ENCODE data around the gene SLC10A7. TPM values are rescaled to one million over a fixed set of nuclear protein-coding genes. Genes with fewer than 3 reads are reported as not detected.
A peak's percentile ranks its signal among the peaks of the same experiment; 100 is the strongest.

SLC10A7 gene
- total RNA-seq, 8 experiments from 2014 or later, result 4.8 to 11.6 (median 9.3) TPM

- 50 to 97% (median 87%) methylated on average over 1 to 7 of the region's 7 CpGs; no CpG with 5 or more reads in 1 of the 10 experiments for WGBS, 10 experiments
- peak in 1 of 8 experiments; percentile 73 for ATAC-seq (replicated peaks in 6 of 8)
- Histone ChIP-seq H3K4me3 (no peak overlapping the region), H3K27ac (no peak overlapping the region), H3K4me1 (replicated peaks in 1 of 2) (peaks cover under 1 to 6% of the 10 kb centered on the region in 2 donors)
- in situ Hi-C loops (cut with MboI; ENCODE audit: low pct_unique_long_range_greater_than_20kb in 2 of 9, low sequenced_read_pairs in 9 of 9, unreplicated experiment in 9 of 9), result no loop called here
These were observed 6.9 kb downstream of the SLC10A7 start for GRCh38 chr4:146514651-146515357.

- WGBS, 10 experiments, result 80 to 100% (median 92%) methylated on average over 1 of the region's 1 CpG; no CpG with 5 or more reads in 1 of the 10 experiments
These were observed 8.2 kb downstream of the SLC10A7 start for GRCh38 chr4:146513548-146513947.

GRCh38 chr4:146511381-146511780 lies 10.4 kb downstream of the SLC10A7 start:
- WGBS, 10 experiments, result 60 to 100% (median 89%) methylated on average over 1 to 3 of the region's 3 CpGs
- Histone ChIP-seq H3K4me1 (replicated peaks in 1 of 2) (no peaks in the 10 kb centered on the region), H3K27ac (no peak overlapping the region), H3K4me3 (no peak overlapping the region)
- in situ Hi-C loops (cut with MboI; ENCODE audit: low pct_unique_long_range_greater_than_20kb in 2 of 9, low sequenced_read_pairs in 9 of 9, unreplicated experiment in 9 of 9), result no loop called here
- no peak for ATAC-seq (replicated peaks in 6 of 8)

More at GRCh38 chr4:146513548-146513947, 8.2 kb downstream of the SLC10A7 start:
- ATAC-seq (replicated peaks in 6 of 8), result no peak
- H3K27ac ChIP-seq, result no peak overlapping the region
- no peak overlapping the region for H3K4me3 ChIP-seq
- in situ Hi-C loops (cut with MboI; ENCODE audit: low pct_unique_long_range_greater_than_20kb in 2 of 9, low sequenced_read_pairs in 9 of 9, unreplicated experiment in 9 of 9), result no loop called here
- H3K4me1 ChIP-seq (replicated peaks in 1 of 2), result no peaks in the 10 kb centered on the region

GRCh38 chr4:146510942-146511341 lies 10.8 kb downstream of the SLC10A7 start:
- in situ Hi-C loops (cut with MboI; ENCODE audit: low pct_unique_long_range_greater_than_20kb in 2 of 9, low sequenced_read_pairs in 9 of 9, unreplicated experiment in 9 of 9), result no loop called here
- WGBS, 10 experiments, result 71 to 95% (median 85%) methylated on average over 1 to 3 of the region's 3 CpGs
- no peak overlapping the region for H3K27ac ChIP-seq
- no peak overlapping the region for H3K4me3 ChIP-seq
- ATAC-seq (replicated peaks in 6 of 8), result no peak
- no peaks in the 10 kb centered on the region for H3K4me1 ChIP-seq (replicated peaks in 1 of 2)

GRCh38 chr4:146508229-146508939 lies 13.4 kb downstream of the SLC10A7 start:
- in situ Hi-C loops (cut with MboI; ENCODE audit: low pct_unique_long_range_greater_than_20kb in 2 of 9, low sequenced_read_pairs in 9 of 9, unreplicated experiment in 9 of 9), result no loop called here
- no peak for ATAC-seq (replicated peaks in 6 of 8)
- Histone ChIP-seq H3K27ac (no peak overlapping the region), H3K4me1 (replicated peaks in 1 of 2) (no peaks in the 10 kb centered on the region), H3K4me3 (no peak overlapping the region)
- WGBS, 10 experiments, result 77 to 100% (median 93%) methylated on average over 1 to 3 of the region's 3 CpGs

- 6 to 100% (median 91%) methylated on average over 1 to 2 of the region's 2 CpGs; no CpG with 5 or more reads in 2 of the 10 experiments for WGBS, 10 experiments
- in situ Hi-C loops (cut with MboI; ENCODE audit: low pct_unique_long_range_greater_than_20kb in 2 of 9, low sequenced_read_pairs in 9 of 9, unreplicated experiment in 9 of 9), result no loop called here
- H3K4me3 ChIP-seq, result no peak overlapping the region
- H3K4me1 ChIP-seq (replicated peaks in 1 of 2), result no peaks in the 10 kb centered on the region
- no peak overlapping the region for H3K27ac ChIP-seq
- peak in 2 of 8 experiments; percentile 43 to 97 for ATAC-seq (replicated peaks in 6 of 8)
These were observed 14.1 kb downstream of the SLC10A7 start for GRCh38 chr4:146507632-146508031.

- no peak for ATAC-seq (replicated peaks in 6 of 8)
- Histone ChIP-seq H3K4me1 (replicated peaks in 1 of 2) (no peaks in the 10 kb centered on the region), H3K27ac (no peak overlapping the region), H3K4me3 (no peak overlapping the region)
- in situ Hi-C loops (cut with MboI; ENCODE audit: low pct_unique_long_range_greater_than_20kb in 2 of 9, low sequenced_read_pairs in 9 of 9, unreplicated experiment in 9 of 9), result no loop called here
These were observed 15.5 kb downstream of the SLC10A7 start for GRCh38 chr4:146506272-146506671.

- Histone ChIP-seq H3K27ac (no peak overlapping the region), H3K4me3 (no peak overlapping the region), H3K4me1 (replicated peaks in 1 of 2) (no peaks in the 10 kb centered on the region)
- in situ Hi-C loops (cut with MboI; ENCODE audit: low pct_unique_long_range_greater_than_20kb in 2 of 9, low sequenced_read_pairs in 9 of 9, unreplicated experiment in 9 of 9), result no loop called here
- ATAC-seq (replicated peaks in 6 of 8), result no peak
- WGBS, 10 experiments, result 88 to 100% (median 100%) methylated on average over 1 of the region's 1 CpG; no CpG with 5 or more reads in 6 of the 10 experiments
These were observed 21.5 kb downstream of the SLC10A7 start for GRCh38 chr4:146500216-146500615.

GRCh38 chr4:146498291-146498690 lies 23.4 kb downstream of the SLC10A7 start:
- ATAC-seq (replicated peaks in 6 of 8), result no peak
- in situ Hi-C loops (cut with MboI; ENCODE audit: low pct_unique_long_range_greater_than_20kb in 2 of 9, low sequenced_read_pairs in 9 of 9, unreplicated experiment in 9 of 9), result no loop called here
- Histone ChIP-seq H3K27ac (no peak overlapping the region), H3K4me1 (replicated peaks in 1 of 2) (no peaks in the 10 kb centered on the region), H3K4me3 (no peak overlapping the region)
- 80 to 100% (median 93%) methylated on average over 1 to 4 of the region's 4 CpGs; no CpG with 5 or more reads in 3 of the 10 experiments for WGBS, 10 experiments

- peak in 2 of 8 experiments; percentile 39 to 60 for ATAC-seq (replicated peaks in 6 of 8)
- in situ Hi-C loops (cut with MboI; ENCODE audit: low pct_unique_long_range_greater_than_20kb in 2 of 9, low sequenced_read_pairs in 9 of 9, unreplicated experiment in 9 of 9), result no loop called here
- Histone ChIP-seq H3K27ac (no peak overlapping the region), H3K4me1 (replicated peaks in 1 of 2) (no peaks in the 10 kb centered on the region), H3K4me3 (no peak overlapping the region)
- WGBS, 10 experiments, result 88 to 100% (median 100%) methylated on average over 1 of the region's 1 CpG; no CpG with 5 or more reads in 4 of the 10 experiments
These were observed 26.5 kb downstream of the SLC10A7 start for GRCh38 chr4:146495269-146495668.

- Histone ChIP-seq H3K27ac (no peak overlapping the region), H3K4me1 (replicated peaks in 1 of 2) (no peaks in the 10 kb centered on the region), H3K4me3 (no peak overlapping the region)
- ATAC-seq (replicated peaks in 6 of 8), result no peak
- 75 to 100% (median 94%) methylated on average over 2 to 6 of the region's 6 CpGs; no CpG with 5 or more reads in 2 of the 10 experiments for WGBS, 10 experiments
- in situ Hi-C loops (cut with MboI; ENCODE audit: low pct_unique_long_range_greater_than_20kb in 2 of 9, low sequenced_read_pairs in 9 of 9, unreplicated experiment in 9 of 9), result no loop called here
These were observed 27.6 kb downstream of the SLC10A7 start for GRCh38 chr4:146494143-146494542.

GRCh38 chr4:146490106-146490505 lies 31.6 kb downstream of the SLC10A7 start:
- no peak overlapping the region for H3K27ac ChIP-seq

GRCh38 chr4:146488495-146489174 lies 33.1 kb downstream of the SLC10A7 start:
- no peak for ATAC-seq (replicated peaks in 6 of 8)
- no peak overlapping the region for H3K27ac ChIP-seq
- H3K4me3 ChIP-seq, result no peak overlapping the region
- WGBS, 10 experiments, result 44 to 100% (median 81%) methylated on average over 1 to 3 of the region's 3 CpGs
- in situ Hi-C loops (cut with MboI; ENCODE audit: low pct_unique_long_range_greater_than_20kb in 2 of 9, low sequenced_read_pairs in 9 of 9, unreplicated experiment in 9 of 9), result no loop called here
- no peaks in the 10 kb centered on the region for H3K4me1 ChIP-seq (replicated peaks in 1 of 2)

More at GRCh38 chr4:146490106-146490505, 31.6 kb downstream of the SLC10A7 start:
- no peaks in the 10 kb centered on the region for H3K4me1 ChIP-seq (replicated peaks in 1 of 2)
- ATAC-seq (replicated peaks in 6 of 8), result no peak
- H3K4me3 ChIP-seq, result no peak overlapping the region
- in situ Hi-C loops (cut with MboI; ENCODE audit: low pct_unique_long_range_greater_than_20kb in 2 of 9, low sequenced_read_pairs in 9 of 9, unreplicated experiment in 9 of 9), result no loop called here
- WGBS, 10 experiments, result 89 to 100% (median 93%) methylated on average over 1 to 2 of the region's 2 CpGs; no CpG with 5 or more reads in 5 of the 10 experiments
